Spleen (tissue), 7 donors: ENCODE measurements around the gene ILKAP.

Source experiments
- POLR2AphosphoS5 ChIP-seq, 3 donors: sonication (generic); formaldehyde crosslinking; IDR thresholded peaks; one replicate each; pipeline ENCODE4 v1.5.1; 2017; ENCODE audit warnings: antibody characterized with exemption in 3 of 3
- TF ChIP-seq, protein P1 (sequence below), 11 experiments: fragments of 200-600 bp in 7 of 11; fragments of 450-650 bp in 4 of 11; sonication (generic) in 4 of 11; IDR thresholded peaks in 8 of 11; conservative IDR thresholded peaks in 3 of 11; 1 replicate in 7 of 11; 2 replicates in 4 of 11; pipeline versions ENCODE4 v1.4.0 to v1.8.0; 2016 to 2021; ENCODE audit warnings: antibody characterized with exemption in 11 of 11, inconsistent platforms in 4 of 11, mild to moderate bottlenecking in 1 of 11
- donor health status: DM: no; HTN: no; CAD: no; lungs with moderate emphysema.
- donor health status: DM: no; HTN: no; CAD: no.
- donor health status: DM: no; HTN: no; CAD: no.

DNA sequence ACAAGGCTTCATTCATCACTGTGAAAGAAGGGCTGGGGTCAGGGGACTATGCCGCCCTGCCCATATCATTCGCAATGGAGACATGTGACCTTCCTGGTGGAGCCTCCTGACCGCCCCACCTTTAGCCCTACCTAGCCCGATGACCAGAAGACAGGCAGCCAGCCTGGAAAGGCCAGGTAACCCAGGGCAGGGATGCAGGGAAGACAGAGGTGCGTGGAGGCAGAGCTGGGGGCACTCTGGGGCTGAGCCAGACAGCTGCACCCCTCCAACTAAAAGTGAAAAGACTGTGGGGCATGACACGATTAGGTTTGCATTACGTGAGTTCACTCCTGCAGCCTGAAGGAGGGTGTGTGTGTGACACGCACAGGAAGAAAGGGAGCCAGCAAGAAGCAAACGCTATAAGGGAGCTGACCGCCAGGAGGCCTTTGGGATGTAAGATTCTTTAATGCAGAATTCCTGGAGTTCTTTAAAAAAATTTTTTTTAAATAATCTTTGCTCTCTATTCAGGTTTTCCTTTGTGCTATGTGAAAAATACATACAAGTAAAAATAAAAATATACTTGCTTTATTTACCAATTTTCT is 40.1 kb upstream of the ILKAP start:
- TF ChIP-seq, protein P1, sequence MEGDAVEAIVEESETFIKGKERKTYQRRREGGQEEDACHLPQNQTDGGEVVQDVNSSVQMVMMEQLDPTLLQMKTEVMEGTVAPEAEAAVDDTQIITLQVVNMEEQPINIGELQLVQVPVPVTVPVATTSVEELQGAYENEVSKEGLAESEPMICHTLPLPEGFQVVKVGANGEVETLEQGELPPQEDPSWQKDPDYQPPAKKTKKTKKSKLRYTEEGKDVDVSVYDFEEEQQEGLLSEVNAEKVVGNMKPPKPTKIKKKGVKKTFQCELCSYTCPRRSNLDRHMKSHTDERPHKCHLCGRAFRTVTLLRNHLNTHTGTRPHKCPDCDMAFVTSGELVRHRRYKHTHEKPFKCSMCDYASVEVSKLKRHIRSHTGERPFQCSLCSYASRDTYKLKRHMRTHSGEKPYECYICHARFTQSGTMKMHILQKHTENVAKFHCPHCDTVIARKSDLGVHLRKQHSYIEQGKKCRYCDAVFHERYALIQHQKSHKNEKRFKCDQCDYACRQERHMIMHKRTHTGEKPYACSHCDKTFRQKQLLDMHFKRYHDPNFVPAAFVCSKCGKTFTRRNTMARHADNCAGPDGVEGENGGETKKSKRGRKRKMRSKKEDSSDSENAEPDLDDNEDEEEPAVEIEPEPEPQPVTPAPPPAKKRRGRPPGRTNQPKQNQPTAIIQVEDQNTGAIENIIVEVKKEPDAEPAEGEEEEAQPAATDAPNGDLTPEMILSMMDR (IDR thresholded peaks at IDR 0.05 in 8 of 11, conservative IDR thresholded peaks at IDR 0.05 in 3 of 11) = no peak
- TF ChIP-seq POLR2AphosphoS5 (IDR thresholded peaks at IDR 0.05) = no peak
